A673 (cell line): Measurements from ENCODE around the gene VTCN1.

ENCODE experiments used
- CTCF ChIP-seq: fragments of 300-800, 200-600 bp; sonication (generic); conservative IDR thresholded peaks from 2 replicates; pipeline ENCODE4 v1.5.1; 2017; ENCODE audit warnings: low read depth, mild to moderate bottlenecking, antibody characterized with exemption, low read length, moderate library complexity, mixed read lengths
- EZH2 ChIP-seq: fragments of 200-600 bp; sonication (generic); IDR thresholded peaks from 2 replicates; pipeline ENCODE4 v1.6.1; 2017; ENCODE audit warnings: borderline replicate concordance, low read depth, mild to moderate bottlenecking, mixed read lengths, antibody characterized with exemption, low read length; ENCODE audit not compliant: poor library complexity, severe bottlenecking

- TF ChIP-seq CTCF (no peak), EZH2 (no peak)
Measured at GRCh38 chr1:117208580-117208979, 2.1 kb downstream of the VTCN1 start.
